Myometrial cell (primary cell): Measurements from ENCODE around the gene ARHGEF39. TPM values are rescaled to one million over a fixed set of nuclear protein-coding genes. Genes with fewer than 3 reads are reported as not detected.

Experiments
- total RNA-seq: library from RNA; depleted of rRNA; stranded (reverse); fragments of >200 nt; gene quantifications from 2 replicates; pipeline ENCODE4 v1.2.3, GENCODE V29; 2015

The ARHGEF39 gene
- 4.1 and 8.4 TPM in 2 replicates for total RNA-seq

GRCh38 chr9:35664531-35665470, at the start of gene ARHGEF39:
Gene ARHGEF39, minus strand, starts transcription at chr9:35665195. Its CDS starts 26 bp downstream, at chr9:35665169.

GRCh38 chr9:35689542-35690293, 24.7 kb upstream of the ARHGEF39 start, which contains the start of gene TPM2:
Gene TPM2, minus strand, starts transcription at chr9:35689925. Its CDS starts 108 bp downstream, at chr9:35689817.

GRCh38 chr9:35673132-35674024, 8.4 kb upstream of the ARHGEF39 start, which contains the start of gene CA9:
Gene CA9, plus strand, starts transcription at chr9:35673928. Its CDS starts 32 bp downstream, at chr9:35673960.

GRCh38 chr9:35658137-35658967, 6.6 kb downstream of the ARHGEF39 start, which contains the start of gene CCDC107:
Gene CCDC107, plus strand, starts transcription at chr9:35658292. Its CDS starts 88 bp downstream, at chr9:35658380.

GRCh38 chr9:35657546-35658136, 7.4 kb downstream of the ARHGEF39 start, which contains the start of gene RMRP:
Gene RMRP, minus strand, starts transcription at chr9:35658019.

GRCh38 chr9:35650341-35651158, 14.4 kb downstream of the ARHGEF39 start, which contains the start of gene SIT1:
Gene SIT1, minus strand, starts transcription at chr9:35650931. Its CDS starts 78 bp downstream, at chr9:35650853.

GRCh38 chr9:35618325-35618727, 46.7 kb downstream of the ARHGEF39 start, which contains the start of gene CD72:
Gene CD72, minus strand, starts transcription at chr9:35618413. Its CDS starts 110 bp downstream, at chr9:35618303.

Other genes with a start within 250 kb of the ARHGEF39 start
- gene RUSC2, start 175.1 kb downstream of the ARHGEF39 start, total RNA-seq, result 23.6 and 26.2 TPM in 2 replicates
- 14.4 and 18.6 TPM in 2 replicates for gene TESK1, start 59.9 kb downstream of the ARHGEF39 start, total RNA-seq
- 0.35 and 1.2 TPM in 2 replicates for gene CD72, start 46.8 kb downstream of the ARHGEF39 start, total RNA-seq
- gene SIT1, start 14.3 kb downstream of the ARHGEF39 start, total RNA-seq, result not detected in 2 replicates
- gene RMRP, start 7.2 kb downstream of the ARHGEF39 start, total RNA-seq, result 1,659 and 5,862 TPM in 2 replicates
- 14.0 and 27.1 TPM in 2 replicates for gene CCDC107, start 6.9 kb downstream of the ARHGEF39 start, total RNA-seq
- gene CA9, start 8.7 kb upstream of the ARHGEF39 start, total RNA-seq, result 1.1 TPM in 1 of 2 replicates, not detected in the other
- gene TPM2, start 24.7 kb upstream of the ARHGEF39 start, total RNA-seq, result 1,252 and 1,303 TPM in 2 replicates
- gene TLN1, start 67.0 kb upstream of the ARHGEF39 start, total RNA-seq, result 473 and 541 TPM in 2 replicates
- gene CREB3, start 67.5 kb upstream of the ARHGEF39 start, total RNA-seq, result 118 and 127 TPM in 2 replicates
- gene GBA2, start 84.0 kb upstream of the ARHGEF39 start, total RNA-seq, result 15.0 and 18.4 TPM in 2 replicates
- 13.1 and 15.9 TPM in 2 replicates for gene RGP1, start 84.1 kb upstream of the ARHGEF39 start, total RNA-seq
- gene MSMP, start 89.1 kb upstream of the ARHGEF39 start, total RNA-seq, result not detected in 2 replicates
- gene NPR2, start 126.4 kb upstream of the ARHGEF39 start, total RNA-seq, result 27.3 and 28.8 TPM in 2 replicates
- 0.53 and 1.2 TPM in 2 replicates for gene SPAG8, start 147.1 kb upstream of the ARHGEF39 start, total RNA-seq
- gene HINT2, start 149.8 kb upstream of the ARHGEF39 start, total RNA-seq, result 34.6 and 34.7 TPM in 2 replicates
- gene FAM221B, start 163.5 kb upstream of the ARHGEF39 start, total RNA-seq, result not detected in 2 replicates
- 3.2 and 5.7 TPM in 2 replicates for gene TMEM8B, start 164.0 kb upstream of the ARHGEF39 start, total RNA-seq
- not detected in 2 replicates for gene OR13J1, start 205.2 kb upstream of the ARHGEF39 start, total RNA-seq
- 0.18 and 0.86 TPM in 2 replicates for gene HRCT1, start 241.0 kb upstream of the ARHGEF39 start, total RNA-seq
- 0.18 TPM in 1 of 2 replicates, not detected in the other for gene SPAAR, start 244.3 kb upstream of the ARHGEF39 start, total RNA-seq